Measurements from ENCODE around the gene MMRN2.
"Not testable (repeated sequence)": the region's sequence is repeated elsewhere in the genome, so short reads cannot be mapped to it uniquely, and the experiment has no call there.

Gene MMRN2, protein sequence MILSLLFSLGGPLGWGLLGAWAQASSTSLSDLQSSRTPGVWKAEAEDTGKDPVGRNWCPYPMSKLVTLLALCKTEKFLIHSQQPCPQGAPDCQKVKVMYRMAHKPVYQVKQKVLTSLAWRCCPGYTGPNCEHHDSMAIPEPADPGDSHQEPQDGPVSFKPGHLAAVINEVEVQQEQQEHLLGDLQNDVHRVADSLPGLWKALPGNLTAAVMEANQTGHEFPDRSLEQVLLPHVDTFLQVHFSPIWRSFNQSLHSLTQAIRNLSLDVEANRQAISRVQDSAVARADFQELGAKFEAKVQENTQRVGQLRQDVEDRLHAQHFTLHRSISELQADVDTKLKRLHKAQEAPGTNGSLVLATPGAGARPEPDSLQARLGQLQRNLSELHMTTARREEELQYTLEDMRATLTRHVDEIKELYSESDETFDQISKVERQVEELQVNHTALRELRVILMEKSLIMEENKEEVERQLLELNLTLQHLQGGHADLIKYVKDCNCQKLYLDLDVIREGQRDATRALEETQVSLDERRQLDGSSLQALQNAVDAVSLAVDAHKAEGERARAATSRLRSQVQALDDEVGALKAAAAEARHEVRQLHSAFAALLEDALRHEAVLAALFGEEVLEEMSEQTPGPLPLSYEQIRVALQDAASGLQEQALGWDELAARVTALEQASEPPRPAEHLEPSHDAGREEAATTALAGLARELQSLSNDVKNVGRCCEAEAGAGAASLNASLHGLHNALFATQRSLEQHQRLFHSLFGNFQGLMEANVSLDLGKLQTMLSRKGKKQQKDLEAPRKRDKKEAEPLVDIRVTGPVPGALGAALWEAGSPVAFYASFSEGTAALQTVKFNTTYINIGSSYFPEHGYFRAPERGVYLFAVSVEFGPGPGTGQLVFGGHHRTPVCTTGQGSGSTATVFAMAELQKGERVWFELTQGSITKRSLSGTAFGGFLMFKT

GRCh38 chr10:86957471-86958115 is at the start of gene MMRN2:
TSS of gene MMRN2 (minus strand) at chr10:86957615. CDS start at chr10:86957541, 74 bp downstream.
- in situ Hi-C loops (cut with MboI; ENCODE audit: low sequenced_read_pairs), result no loop called here

DNA sequence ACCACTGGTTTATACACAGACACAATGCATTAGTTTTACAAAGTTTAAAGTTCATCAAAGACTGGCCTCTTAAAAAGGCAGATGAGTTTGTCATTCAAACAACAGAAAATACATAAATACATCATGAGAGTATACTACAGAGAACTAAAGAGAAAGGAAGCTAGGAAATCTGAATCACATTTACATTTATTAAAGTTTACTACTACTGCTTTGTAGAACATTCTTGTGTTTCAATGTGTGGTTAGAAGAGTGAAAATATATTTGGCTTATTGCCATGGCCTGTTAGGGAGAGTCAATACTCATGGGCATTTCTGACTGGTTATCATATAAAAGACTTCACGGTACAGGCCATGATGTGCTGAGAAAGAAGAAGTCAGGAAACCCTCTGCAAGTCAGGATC is 49.7 kb upstream of the MMRN2 start:
- in situ Hi-C loops (cut with MboI; ENCODE audit: low sequenced_read_pairs), result not testable (repeated sequence)

DNA sequence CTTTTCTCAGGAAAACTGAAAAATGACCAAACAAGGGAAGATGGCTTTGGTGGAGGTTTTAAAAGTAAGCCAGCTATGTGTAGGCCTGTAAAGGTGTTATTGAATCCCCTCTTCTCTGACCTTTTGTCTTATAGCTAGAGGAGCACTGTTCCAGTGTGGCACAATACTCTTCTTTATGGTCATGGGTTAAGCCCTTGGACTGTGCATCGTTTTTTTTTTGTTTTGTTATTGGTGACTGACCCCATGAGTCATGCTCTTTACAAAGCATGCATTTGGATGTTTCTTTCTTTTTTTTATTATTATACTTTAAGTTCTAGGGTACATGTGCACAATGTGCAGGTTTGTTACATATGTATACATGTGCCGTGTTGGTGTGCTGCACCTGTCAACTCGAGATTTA is 43.1 kb upstream of the MMRN2 start:
- in situ Hi-C loops (cut with MboI; ENCODE audit: low sequenced_read_pairs), result no loop called here

DNA sequence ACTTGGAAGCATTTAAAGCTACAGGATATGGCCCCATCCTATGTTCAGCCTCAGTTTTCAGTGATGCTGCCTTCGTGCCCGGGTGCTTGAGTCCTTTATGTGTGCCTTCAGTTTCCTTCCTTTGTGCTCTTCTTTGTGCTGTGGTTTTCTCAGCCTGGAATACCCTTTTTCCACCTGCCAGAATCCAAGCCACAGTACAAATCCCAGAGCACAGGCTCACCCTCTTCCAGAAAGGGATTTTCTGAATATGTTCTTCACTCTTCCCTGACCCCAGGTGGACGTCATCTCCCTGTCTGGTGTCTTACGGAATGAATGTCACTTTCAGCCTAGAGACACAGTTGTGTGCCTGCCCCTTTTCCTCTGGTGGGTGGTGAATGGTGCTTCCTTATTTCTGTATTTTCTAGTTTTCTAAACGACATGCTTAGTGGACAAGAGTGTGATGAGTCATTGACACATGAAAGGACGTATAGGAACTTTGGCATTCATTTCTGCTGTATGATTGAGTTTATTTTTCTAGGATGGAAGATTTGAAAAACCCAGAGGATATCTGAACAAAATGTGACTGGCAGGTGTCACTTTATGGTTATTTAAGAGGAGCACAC is 42.5 kb upstream of the MMRN2 start:
- in situ Hi-C loops (cut with MboI; ENCODE audit: low sequenced_read_pairs), result not testable (repeated sequence)

DNA sequence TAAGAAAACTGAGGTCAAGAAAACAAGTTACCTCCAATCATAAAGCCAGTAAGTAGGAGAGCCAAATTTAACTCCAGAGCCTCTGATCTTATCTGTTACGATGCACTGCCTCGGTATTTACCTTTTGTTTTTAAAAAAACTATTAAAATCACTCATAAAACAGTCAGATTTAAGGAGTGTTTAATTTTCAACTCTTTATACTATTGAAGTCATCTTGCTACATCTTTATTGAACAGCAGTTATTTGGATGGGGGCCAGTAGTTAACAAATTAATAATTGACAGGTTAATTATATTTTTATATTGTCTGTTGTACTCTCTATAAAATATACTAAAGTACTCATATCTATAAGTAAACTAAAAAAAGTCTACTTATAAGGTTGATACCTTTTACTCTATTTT is 35.5 kb upstream of the MMRN2 start:
- in situ Hi-C loops (cut with MboI; ENCODE audit: low sequenced_read_pairs), result no loop called here

- in situ Hi-C loops (cut with MboI; ENCODE audit: low sequenced_read_pairs), result no loop called here
These were observed 35.0 kb upstream of the MMRN2 start for GRCh38 chr10:86992456-86992855.

GRCh38 chr10:86991362-86991761 is 33.9 kb upstream of the MMRN2 start:
- in situ Hi-C loops (cut with MboI; ENCODE audit: low sequenced_read_pairs), result not testable (repeated sequence)

DNA sequence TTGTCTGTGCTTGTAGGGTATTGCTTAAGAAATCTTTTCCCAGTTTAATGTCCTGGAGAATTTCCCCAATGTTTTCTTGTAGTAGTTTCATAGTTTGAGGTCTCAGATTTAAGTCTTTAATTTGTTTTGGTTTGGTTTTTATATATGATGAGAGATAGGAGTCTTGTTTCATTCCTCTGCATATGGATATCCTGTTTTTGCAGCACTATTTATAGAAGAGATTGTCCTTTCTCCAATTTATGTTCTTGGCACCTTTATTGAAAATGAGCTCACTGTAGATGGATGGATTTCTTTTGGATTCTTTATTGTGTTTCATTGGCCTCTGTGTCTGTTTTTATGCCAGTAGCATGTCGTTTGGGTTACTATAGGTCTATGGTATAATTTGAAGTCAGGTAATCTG is 31.1 kb upstream of the MMRN2 start:
- in situ Hi-C loops (cut with MboI; ENCODE audit: low sequenced_read_pairs), result no loop called here

- in situ Hi-C loops (cut with MboI; ENCODE audit: low sequenced_read_pairs), result not testable (repeated sequence)
These were observed 27.1 kb upstream of the MMRN2 start for GRCh38 chr10:86984498-86984897.

DNA sequence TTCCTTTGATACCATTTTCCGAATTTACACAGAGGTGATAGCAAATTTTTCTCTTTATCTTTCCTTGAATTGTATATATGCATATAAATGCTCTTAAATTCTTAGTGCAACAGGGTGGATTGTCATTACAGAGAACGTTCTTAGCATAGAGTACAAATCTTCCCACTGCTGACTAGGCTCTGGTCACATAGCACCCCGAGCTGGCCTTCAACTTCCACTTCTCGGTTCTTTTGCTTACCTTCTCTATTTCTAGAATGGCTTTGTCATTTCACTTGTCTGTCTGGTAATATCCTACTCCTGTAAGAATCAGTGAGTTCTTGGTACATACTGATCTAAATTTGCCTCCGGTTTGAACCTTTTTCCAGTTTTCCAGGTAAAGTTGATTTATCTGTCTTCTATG is 24.3 kb upstream of the MMRN2 start:
- in situ Hi-C loops (cut with MboI; ENCODE audit: low sequenced_read_pairs), result no loop called here

GRCh38 chr10:86981020-86981419 is 23.6 kb upstream of the MMRN2 start:
- in situ Hi-C loops (cut with MboI; ENCODE audit: low sequenced_read_pairs), result not testable (repeated sequence)

GRCh38 chr10:86979977-86980448 is 22.6 kb upstream of the MMRN2 start:
- in situ Hi-C loops (cut with MboI; ENCODE audit: low sequenced_read_pairs), result no loop called here

DNA sequence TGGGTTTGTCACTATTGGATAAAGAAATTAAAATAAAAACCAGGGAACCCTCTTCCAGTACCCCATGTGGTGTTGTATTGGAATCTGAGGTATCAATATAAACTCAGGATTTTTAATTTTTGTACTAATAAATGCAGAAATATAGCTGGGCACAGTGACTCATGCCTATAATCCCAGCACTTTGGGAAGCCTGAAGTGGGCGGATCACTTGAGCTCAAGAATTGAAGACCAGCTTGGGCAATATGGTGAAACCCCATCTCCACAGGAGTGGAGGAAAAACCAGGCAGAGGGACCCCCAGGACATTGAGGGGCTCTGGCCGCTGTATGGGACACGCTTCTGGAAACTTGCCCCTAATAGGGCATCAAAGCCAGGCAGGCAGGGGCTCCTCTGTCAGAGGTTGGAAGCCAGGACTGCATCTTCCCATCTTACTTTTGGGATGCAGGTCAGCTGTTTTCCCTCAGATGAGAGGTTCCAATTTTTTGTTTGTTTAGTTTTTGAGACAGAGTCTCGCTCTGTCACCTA is 21.9 kb upstream of the MMRN2 start:
- in situ Hi-C loops (cut with MboI; ENCODE audit: low sequenced_read_pairs), result no loop called here

- in situ Hi-C loops (cut with MboI; ENCODE audit: low sequenced_read_pairs), result not testable (repeated sequence)
These were observed 21.0 kb upstream of the MMRN2 start for GRCh38 chr10:86978457-86978856.

- in situ Hi-C loops (cut with MboI; ENCODE audit: low sequenced_read_pairs), result no loop called here
These were observed 19.1 kb upstream of the MMRN2 start for GRCh38 chr10:86976362-86977056.

GRCh38 chr10:86974484-86974883 is 17.1 kb upstream of the MMRN2 start:
- in situ Hi-C loops (cut with MboI; ENCODE audit: low sequenced_read_pairs), result no loop called here

DNA sequence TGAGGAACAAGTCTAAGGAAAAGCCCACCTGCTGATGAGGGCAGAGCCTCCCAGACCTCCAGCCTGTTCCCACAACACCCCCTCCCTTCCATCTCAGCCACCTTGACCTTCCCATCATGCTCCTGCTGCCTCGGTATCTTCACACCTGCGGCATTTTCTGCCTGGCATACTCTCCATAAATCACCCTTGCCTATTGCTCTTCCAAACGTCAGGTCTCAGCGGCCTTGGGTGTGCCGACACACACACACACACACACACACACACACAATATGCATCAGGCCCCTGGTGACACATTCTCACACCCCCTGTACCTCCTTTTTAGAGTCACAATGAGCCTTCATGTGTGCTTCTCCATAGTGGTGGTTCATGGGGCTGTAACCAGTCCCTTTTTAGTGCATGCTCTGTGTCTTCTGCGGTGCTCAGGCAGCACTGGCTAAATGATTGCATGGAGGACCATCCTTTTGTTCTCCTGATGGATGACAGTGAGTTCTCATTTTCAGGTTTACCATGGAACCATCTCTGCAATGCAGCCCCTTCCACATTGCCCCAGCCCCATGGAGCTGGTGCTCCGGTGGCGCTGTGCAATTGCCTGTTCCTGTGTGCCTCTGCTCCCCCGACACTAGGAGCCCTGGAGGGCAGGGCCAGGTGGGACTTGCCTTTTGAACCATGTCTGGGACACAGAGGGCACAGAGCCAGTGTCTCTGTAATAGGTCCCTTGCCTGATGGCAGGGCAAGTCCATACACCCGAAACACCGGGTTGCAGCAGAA is 15.4 kb upstream of the MMRN2 start:
- in situ Hi-C loops (cut with MboI; ENCODE audit: low sequenced_read_pairs), result no loop called here

DNA sequence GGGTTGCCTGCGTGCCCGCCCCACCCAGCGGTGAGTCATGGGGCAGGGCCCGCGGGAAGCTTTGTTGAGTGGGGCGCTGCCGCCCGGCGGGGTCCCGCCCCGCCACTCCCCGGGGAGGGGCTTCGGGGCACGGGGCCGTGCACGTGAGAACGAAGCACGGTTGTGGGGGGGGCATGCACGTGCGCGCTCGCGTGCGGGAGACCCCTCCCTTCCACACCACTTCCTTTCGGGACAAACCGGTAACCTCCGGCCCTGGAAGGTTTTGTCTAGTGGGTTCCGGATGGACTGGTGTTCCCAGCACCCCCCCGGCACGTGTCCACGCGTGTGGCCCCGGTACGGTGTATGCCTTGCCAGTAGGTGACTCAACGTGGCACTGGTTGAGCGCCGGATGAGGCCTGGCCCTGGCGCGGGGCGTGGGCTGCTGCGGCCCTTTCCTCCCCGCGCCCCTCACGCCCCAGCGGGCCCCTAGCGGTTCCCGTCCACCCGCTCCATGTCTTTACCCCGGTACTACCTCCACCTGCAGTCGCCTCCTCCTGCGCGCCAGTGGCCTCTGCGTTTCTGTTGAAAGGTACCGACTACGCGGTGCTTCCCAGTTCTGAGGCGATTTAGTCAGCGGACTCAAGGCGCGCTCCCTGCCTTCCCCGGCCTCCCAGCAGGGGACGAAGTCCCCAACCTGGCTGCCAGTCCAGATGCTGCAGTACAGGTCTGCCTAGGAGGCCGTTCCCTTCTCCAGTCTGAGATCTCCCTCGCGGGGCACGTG is 14.0 kb upstream of the MMRN2 start:
- in situ Hi-C loops (cut with MboI; ENCODE audit: low sequenced_read_pairs), result no loop called here

DNA sequence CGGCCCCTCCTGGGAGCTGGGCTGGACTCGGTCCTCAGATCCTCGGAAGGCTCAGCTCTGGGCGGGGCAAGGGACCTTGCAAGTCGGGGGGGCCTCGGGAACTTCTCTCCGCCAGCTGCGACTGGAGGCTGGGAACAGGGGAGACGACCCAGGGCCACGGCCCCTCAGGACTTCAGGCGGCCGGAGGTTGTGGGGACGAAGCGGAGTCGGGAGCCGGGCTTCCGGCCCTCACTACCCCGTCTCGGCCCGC is 13.5 kb upstream of the MMRN2 start:
- in situ Hi-C loops (cut with MboI; ENCODE audit: low sequenced_read_pairs), result no loop called here

Data from HL-60/S4 treated with phorbol 12-myristate 13-acetate at 8.2 ng/mL for 4 days and 3 days (cell line).